Panc1 (cell line): ENCODE data around the gene SETD5. TPM values are rescaled to one million over a fixed set of nuclear protein-coding genes. Genes with fewer than 3 reads are reported as not detected.

Experiments
- ATAC-seq: fragments of 200-7000 bp; cut with Tn5 transposase; 2 replicates; pipeline ENCODE4 v1.9.1; 2020; ENCODE audit warnings: mild to moderate bottlenecking, moderate library complexity
- BruUV-seq: library from RNA; stranded (reverse); fragments of 400-500 nt; replicated peaks from 2 replicates; lab custom pipeline; 2021; lab: Mats Ljungman, UMichigan
- CTCF ChIA-PET: fragments of 300-600 bp; sonication (Branson Sonifier 250); formaldehyde crosslinking; loops from one replicate; lab custom pipeline; 2022; ENCODE audit warnings: antibody characterized with exemption; lab: Charles Lee
- POLR2A ChIA-PET: fragments of 300-600 bp; sonication (Branson Sonifier 250); formaldehyde crosslinking; loops from one replicate; lab custom pipeline; 2022; ENCODE audit warnings: antibody characterized with exemption; lab: Charles Lee
- DNase-seq: peaks from one replicate; pipeline ENCODE4 v3.0.0-alpha.2; 2010; ENCODE audit warnings: low read depth, low spot score
- H3K27ac ChIP-seq: 2 replicates; pipeline ENCODE4 v1.5.1; 2011; ENCODE audit warnings: mild to moderate bottlenecking, low read length, inconsistent platforms
- H3K27me3 ChIP-seq: fragments of 200-500 bp; sonication (Bioruptor generic); 2 replicates; pipeline ENCODE4 v1.6.0; 2014; ENCODE audit warnings: low read length, inconsistent platforms; ENCODE audit not compliant: control insufficient read depth, insufficient read depth
- H3K36me3 ChIP-seq: fragments of 200-500 bp; sonication (Bioruptor generic); 2 replicates; pipeline ENCODE4 v1.5.1; 2014; ENCODE audit warnings: inconsistent platforms, mild to moderate bottlenecking, low read length, moderate library complexity; ENCODE audit not compliant: control insufficient read depth, insufficient read depth
- H3K4me1 ChIP-seq: 2 replicates; pipeline ENCODE4 v1.5.1; 2011; ENCODE audit warnings: inconsistent platforms, mild to moderate bottlenecking, low read length, moderate library complexity; ENCODE audit not compliant: control insufficient read depth, insufficient read depth
- H3K4me3 ChIP-seq, 2 experiments: 2 replicates each; pipeline ENCODE4 v1.5.1; 2011 to 2012; ENCODE audit warnings: low read depth in 2 of 2, low read length in 2 of 2, mild to moderate bottlenecking in 2 of 2, inconsistent platforms in 1 of 2, moderate library complexity in 1 of 2
- H3K9me3 ChIP-seq: fragments of 200-500 bp; sonication (Bioruptor generic); 2 replicates; pipeline ENCODE4 v1.5.1; 2014; ENCODE audit warnings: low read depth, mild to moderate bottlenecking, inconsistent platforms, low read length, moderate library complexity; ENCODE audit not compliant: control insufficient read depth, insufficient read depth
- CTCF ChIP-seq: fragments of 450-650 bp; IDR thresholded peaks from 2 replicates; pipeline ENCODE4 v1.5.1; 2017; ENCODE audit warnings: mild to moderate bottlenecking
- POLR2AphosphoS5 ChIP-seq: IDR thresholded peaks from 2 replicates; pipeline ENCODE4 v1.6.1; 2012; ENCODE audit warnings: mild to moderate bottlenecking, low read depth, low read length, moderate library complexity
- REST ChIP-seq, 2 experiments: IDR thresholded peaks; 2 replicates each; pipeline ENCODE4 v1.6.1; 2011 to 2012; ENCODE audit warnings: low read depth in 2 of 2, control low read depth in 1 of 2, low read length in 1 of 2, mild to moderate bottlenecking in 1 of 2, moderate library complexity in 1 of 2; ENCODE audit not compliant: insufficient read depth in 1 of 2
- SIN3A ChIP-seq: IDR thresholded peaks from 2 replicates; pipeline ENCODE4 v1.6.1; 2012; ENCODE audit warnings: low read depth, mild to moderate bottlenecking, low read length, moderate library complexity, borderline replicate concordance; ENCODE audit not compliant: insufficient read depth
- TCF7L2 ChIP-seq: IDR thresholded peaks from 2 replicates; pipeline ENCODE4 v1.6.1; 2011; ENCODE audit warnings: mild to moderate bottlenecking, low read depth, low read length, inconsistent platforms
- in situ Hi-C: cut with HindIII; loops from 2 replicates; pipeline ENCODE4 v1.10.0; 2016; ENCODE audit warnings: low sequenced_read_pairs, low pct_unique_long_range_greater_than_20kb
- intact Hi-C: fragments of 100-400 bp; cut with micrococcal nuclease; formaldehyde crosslinking; loops from one replicate; pipeline ENCODE4 v1.10.0; 2022; ENCODE audit not compliant: unreplicated experiment
- total RNA-seq: library from RNA; stranded (reverse); gene quantifications from one replicate; pipeline ENCODE4 v1.2.1, GENCODE V29; 2021; ENCODE audit not compliant: unreplicated experiment

SETD5 gene
- total RNA-seq, 1 experiment from 2014 or later = 69.4 TPM

- Histone ChIP-seq H3K4me1 (no peaks in the 10 kb centered on the region), H3K36me3 (no peaks in the 10 kb centered on the region), H3K27ac (no peak overlapping the region), H3K4me3 (no peak overlapping the region), H3K9me3 (no peaks in the 10 kb centered on the region), H3K27me3 (peaks cover 15% of the 10 kb centered on the region)
- in situ Hi-C loops = no loop called here
- no peak for ATAC-seq
- DNase-seq = no peak
- no TSS peak for BruUV-seq
- POLR2A ChIA-PET = no interaction called here
- intact Hi-C loops = no loop called here
- no peak for TF ChIP-seq CTCF
- no peak for TF ChIP-seq TCF7L2
- TF ChIP-seq POLR2AphosphoS5 = no peak
- no peak for TF ChIP-seq REST (IDR thresholded peaks at IDR 0.05; ENCODE audit: insufficient read depth in 1 of 2, low read depth in 2 of 2, low read length in 1 of 2)
- TF ChIP-seq SIN3A = no peak
- CTCF ChIA-PET = no interaction called here
Measured at GRCh38 chr3:9525078-9525477, 127.7 kb downstream of the SETD5 start.

Other genes starting within 250 kb of the SETD5 start
- gene SRGAP3, start 148.0 kb upstream of the SETD5 start, total RNA-seq = 0.82 TPM
- gene THUMPD3, start 34.6 kb upstream of the SETD5 start, total RNA-seq = 43.5 TPM
- gene LHFPL4, start 156.2 kb downstream of the SETD5 start, total RNA-seq = not detected